SHP77 (cell line): ENCODE data around the gene TMEM209.
"Not testable (repeated sequence)": the region's sequence is repeated elsewhere in the genome, so short reads cannot be mapped to it uniquely, and the experiment has no call there.

Experiments used
- DNase-seq, 2 experiments: peaks; one replicate each; lab custom pipeline; 2025; lab: John Stamatoyannopoulos, UW

TMEM209 gene

DNA sequence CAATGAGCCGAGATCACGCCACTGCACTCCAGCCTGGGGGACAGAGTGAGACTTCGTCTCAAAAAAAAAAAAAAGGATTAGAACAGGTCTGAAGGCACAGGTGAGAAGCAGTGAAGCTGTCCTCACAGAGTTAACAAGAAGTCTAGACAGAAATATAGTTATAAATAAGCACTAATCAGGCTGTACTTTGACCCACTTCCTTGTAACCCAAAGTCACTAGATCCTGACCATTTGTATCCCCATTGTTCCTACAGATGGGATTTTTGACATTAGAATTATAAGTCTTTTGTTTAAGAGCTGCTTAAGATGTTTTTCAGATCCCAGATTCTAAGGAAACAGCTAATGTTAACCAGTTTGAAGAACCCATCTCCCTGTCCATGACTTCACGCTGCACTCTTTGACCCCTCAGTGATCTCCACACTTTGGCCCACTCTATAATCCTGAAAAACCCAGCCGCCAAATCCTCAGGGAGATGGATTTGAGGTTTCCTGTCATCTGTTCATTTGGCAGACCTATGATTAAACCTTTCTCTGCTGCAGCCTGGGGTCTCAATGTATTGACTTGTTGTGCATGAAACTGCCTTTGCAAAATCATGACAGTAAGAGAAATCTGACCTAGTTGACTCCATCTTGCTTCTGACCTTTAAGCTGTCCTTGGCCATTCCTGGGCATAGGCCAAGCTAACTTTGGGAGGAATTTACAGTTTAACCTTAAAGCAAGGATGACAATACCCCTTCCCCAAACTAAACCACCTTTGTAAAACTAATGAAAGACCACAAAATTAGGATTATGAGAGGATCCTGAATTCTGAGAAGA lies 13.8 kb upstream of the TMEM209 start:
- DNase-seq, result no peak

DNA sequence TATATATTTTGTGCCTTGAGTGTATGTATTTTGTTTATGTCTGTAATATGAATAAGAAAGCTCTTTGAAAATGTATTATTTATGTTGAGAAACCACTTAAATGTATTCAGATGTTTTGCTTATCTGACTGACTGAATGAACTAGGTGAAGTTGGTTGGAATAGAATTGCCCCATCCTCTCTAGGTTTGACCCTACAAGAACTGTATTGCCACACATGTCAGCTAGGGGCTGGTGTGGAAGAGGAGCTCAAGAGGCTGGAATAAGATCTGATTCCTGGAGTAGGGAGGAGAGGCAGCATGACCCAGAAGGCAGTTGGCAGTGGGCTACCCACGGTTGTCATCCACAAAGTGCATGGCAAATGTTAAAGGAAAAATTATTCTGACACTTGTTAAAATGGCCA lies 11.5 kb upstream of the TMEM209 start:
- no peak for DNase-seq

DNA sequence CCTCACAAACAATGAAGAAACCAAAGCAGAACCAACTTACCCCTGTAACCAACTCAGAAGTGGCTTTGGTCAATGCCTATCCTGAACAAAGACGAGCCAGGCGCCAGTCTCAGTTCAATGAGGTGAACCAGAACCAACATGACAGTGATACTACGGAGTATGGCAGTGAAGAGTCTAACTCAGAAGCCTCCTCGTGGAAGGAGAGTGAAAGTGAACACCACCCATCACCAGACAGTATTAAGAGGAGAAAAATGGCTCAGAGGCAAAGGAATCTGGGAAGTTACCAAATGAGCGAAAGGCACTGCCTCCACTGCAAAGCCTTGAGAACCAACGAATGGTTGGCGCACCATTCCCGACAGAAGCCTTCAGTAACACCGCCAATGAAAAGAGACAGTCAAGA lies 10.8 kb upstream of the TMEM209 start:
- no peak for DNase-seq

DNA sequence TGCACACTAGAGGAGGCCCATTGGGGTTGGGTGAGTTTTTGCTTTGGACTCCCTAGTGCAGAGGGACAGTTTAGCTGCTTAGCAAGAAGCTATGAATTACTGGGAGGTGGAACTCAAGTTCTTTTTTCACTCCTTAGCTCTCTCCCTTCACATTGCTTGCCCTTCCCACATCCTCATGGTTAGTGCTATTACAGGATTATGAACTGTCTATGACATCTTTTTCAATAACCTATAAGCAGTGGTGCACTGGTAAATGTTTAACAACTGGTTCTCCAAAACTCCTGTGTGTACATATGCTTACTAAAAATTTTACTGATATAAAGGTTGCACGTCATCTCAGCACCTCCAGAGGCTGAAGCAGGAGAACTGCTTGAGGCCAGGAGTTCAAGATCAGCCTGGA lies 8.6 kb upstream of the TMEM209 start:
- no peak for DNase-seq

DNA sequence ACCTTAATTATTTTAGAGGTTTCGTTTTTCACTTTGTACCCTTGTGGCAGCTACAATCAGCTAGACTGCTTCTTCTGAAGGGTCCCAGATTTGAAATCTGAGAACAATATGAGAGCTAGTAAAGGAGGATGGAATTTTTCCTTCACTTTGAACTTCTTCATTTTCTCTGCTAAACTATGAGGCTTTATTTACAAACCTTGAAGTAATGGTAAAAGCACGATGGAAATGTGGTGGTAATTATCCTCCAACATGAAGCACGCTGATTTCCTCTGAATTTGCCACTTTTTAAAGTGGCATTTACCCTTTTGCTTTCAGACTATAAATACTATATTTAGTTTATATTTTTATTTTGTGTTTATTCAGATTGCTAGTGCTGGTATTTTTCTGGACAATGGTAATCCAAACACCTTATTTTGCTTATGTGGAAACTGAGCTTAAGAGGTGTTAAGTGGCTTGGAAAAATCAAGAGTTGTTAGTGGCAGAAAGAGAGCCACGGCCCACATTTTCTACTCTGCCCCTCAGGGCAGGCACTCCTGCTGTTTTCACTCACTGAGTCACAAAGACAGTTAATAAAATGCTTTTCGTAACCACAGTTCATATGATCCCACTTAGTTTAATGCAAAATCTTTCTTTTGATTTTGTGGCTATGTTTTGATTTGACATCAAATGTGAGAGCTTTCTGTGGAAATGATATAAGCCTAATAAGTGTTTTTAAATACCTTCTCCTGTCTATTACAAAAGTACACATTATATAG lies 5.2 kb upstream of the TMEM209 start:
- DNase-seq, result no peak

DNA sequence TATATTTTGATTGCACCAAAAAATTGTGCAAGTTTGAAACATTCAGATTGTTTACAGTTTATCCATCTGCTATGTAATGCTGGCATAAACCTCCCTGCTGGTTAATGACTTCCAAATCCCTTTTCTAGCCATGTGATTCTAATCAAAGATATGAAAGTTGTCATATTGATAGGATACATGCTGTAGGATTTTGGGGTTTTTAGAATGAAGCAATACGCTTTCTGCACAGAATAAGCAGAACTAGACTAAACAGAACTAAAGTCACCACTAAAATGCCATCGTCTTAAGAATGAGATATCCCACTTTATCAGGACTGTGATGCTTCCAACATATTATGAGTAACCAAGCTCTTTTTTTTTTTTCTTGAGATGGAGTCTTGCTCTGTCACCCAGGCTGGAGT lies 3.3 kb upstream of the TMEM209 start:
- no peak for DNase-seq

DNA sequence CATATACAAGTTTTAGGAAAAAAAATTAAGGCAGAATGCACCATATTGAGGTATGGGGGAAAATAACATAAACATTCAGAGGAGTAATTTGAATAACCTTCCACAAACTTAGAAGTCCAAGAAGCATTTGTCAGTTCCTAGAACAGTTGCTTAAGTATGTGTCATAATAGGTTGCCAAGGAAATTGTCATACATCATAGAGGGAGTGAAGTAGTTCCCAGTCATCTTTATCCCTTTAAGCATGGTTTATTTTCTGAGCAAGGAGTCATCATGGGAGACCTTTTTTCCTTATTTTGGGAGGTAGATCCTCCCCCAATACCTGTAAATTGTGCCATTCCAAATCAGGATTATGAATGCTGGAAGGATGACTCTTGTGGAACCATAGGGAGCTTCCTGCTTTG lies 2.4 kb upstream of the TMEM209 start, which contains the start of gene SSMEM1:
Gene SSMEM1 (plus strand): TSS at position 219 of the 400 bp plus-strand sequence. CDS start 51 bp downstream, at position 270.
- no peak for DNase-seq

DNA sequence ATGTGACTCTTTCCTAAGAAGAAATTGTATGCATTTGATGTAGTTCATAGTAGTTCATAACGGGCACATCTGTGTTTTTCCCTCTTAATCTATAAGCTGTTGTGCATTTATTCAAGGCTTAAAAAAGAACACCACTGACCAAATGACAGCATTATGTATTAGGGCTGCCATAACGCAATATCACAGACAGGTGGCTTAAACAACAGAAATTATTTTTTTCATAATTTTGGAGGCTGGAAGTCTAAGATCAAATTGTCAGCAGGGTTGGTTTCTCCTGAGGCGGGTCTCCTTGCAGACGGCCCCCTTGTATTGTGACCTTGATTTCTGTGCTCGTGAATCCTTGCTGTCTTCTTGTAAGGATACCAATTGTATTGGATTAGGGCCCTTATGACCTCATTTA lies 1.8 kb upstream of the TMEM209 start:
- DNase-seq, result no peak

DNA sequence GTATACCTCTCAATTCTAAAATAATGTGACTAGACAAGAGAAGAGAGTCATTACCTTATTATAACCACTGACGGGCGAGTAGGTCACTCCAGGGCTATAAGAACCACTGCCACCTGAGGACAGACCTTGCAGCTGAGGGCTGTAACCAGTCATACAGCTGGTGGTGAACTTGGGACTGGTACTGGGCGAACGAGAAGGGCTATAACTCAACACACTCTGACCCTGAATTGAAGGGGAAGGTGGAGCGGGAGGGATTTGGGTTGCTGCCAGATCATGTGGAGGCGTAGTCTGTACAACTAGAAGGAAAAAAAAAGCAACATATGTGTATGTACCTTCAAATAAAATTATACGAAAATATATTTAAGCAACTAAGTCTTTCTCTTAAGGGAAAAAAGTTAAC lies 3.4 kb downstream of the TMEM209 start:
- DNase-seq, result no peak

DNA sequence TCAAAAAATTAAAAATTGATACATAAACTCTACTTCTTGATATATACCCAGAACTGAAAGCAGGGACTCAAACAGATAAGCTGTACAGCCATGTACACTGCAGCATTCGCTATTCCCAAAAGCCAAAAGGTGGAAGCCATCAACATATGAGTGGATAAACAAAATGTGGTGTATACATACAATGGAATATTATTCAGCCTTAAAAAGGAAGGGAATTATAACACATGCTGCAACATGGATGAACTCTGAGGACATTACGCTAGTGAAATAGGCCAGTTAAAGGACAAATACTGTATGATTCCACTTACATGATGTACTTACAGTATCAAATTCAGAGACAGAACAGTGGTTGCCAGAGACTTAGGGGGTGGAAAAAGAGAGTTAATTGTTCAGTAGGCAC lies 8.1 kb downstream of the TMEM209 start:
- DNase-seq, result no peak

DNA sequence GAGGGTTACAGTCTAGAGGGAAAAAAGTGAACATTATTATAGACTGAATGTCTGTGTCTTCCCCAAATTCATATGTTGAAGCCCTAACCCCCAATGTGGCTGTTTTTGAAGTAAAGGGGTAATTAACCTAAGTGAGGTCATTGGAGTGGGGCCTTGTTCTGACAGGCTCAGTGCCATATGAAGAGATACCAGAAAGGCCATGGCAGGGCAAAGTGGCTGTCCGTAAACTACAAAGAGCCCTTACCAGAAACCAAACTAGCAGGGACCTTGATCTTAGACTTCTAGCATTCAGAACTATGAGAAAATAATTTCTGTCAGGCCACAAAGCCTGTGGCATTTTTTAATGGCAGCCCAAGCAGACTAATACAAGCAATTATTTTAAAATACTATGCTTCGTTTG lies 8.7 kb downstream of the TMEM209 start:
- no peak for DNase-seq

DNA sequence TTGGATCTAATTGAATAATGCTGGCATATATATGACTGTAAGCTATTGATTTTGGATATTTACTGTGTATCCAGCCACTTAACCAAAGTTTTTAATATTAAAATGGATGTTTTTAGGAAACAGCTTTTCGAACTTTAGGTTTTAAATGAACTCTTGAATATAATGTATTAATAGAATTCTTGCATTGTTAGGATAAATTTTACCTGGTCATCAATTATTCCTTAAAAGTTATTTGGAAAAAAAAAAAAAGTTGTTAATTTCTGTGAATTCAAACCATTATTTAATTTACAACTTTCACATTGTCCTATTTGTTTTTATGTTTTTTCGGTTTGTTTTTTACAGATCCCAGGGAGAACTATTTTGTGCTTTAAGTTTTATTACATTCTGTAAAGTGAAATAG lies 9.8 kb downstream of the TMEM209 start:
- DNase-seq, result no peak

DNA sequence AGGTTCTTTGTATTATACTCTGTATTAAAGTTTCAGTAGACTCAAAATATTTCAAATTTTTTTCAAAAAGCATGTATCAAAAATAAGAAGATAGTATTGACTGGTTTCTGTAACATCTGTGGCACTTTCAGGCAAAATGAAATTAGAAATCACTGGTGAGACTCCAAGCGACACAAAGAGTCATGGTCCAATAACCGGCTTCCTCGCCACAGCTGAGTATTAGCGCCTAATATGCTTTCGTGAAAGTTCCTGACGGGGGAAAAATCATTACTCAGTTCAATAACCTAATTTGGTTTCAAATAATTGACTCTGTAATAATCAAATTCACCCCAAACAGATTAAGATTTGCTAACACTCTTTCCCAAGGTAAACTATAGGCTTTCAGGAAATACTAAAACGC lies 13.4 kb downstream of the TMEM209 start:
- no peak for DNase-seq

DNA sequence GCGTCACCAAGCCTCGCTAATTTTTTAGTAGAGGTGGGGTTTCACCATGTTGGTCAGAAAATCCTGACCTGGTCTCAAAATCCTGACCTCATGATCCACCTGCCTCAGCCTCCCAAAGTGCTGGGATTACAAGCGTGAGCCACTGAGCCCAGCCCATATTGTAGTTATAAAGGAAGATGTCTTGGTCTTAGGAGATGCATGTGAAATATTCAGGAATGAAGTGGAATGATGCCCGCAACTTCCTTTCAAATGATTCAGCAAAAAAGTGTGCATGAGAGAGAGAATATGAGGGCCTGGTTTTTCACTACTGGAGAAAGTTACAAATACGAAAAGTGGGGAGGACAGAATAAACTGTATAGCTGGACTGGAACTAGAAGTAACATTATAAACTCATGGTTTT lies 15.9 kb downstream of the TMEM209 start:
- DNase-seq, result no peak

DNA sequence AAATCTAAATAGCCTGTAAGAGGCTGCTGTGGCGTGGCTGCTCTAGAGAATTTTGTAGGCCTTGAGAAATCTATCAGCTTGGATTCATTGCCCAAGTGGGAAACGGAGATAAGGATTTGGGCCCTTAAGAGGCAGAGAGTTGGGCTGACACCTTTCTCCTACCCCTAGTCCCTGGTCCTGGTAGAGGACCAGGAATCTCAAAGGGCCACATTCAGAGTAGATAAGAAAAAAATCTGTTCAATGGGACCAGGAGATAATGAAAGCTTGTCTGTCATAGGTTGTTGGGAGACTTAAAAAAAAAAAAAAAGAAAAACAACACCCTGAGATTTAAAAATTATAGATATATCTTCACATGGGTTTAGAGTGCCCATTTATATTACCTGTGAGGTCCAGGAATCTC lies 17.8 kb downstream of the TMEM209 start:
- DNase-seq, result no peak

DNA sequence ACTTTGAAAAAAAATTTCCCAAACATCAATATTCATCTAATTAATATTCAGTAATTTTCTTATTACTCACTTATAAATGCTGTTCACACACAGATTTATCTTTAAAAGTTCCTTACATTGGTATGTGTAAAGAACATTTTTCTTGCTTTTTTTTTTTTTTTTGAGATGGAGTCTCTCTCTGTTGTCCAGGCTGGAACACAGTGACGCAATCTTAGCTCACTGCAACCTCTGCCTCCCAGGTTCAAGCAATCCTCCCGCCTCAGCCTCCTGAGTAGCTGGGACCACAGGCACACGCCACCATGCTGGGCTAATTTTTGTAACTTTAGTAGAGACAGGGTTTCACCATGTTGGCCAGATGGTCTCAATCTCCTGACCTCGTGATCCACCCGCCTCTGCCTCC lies 20.9 kb downstream of the TMEM209 start:
- DNase-seq, result not testable (repeated sequence)

DNA sequence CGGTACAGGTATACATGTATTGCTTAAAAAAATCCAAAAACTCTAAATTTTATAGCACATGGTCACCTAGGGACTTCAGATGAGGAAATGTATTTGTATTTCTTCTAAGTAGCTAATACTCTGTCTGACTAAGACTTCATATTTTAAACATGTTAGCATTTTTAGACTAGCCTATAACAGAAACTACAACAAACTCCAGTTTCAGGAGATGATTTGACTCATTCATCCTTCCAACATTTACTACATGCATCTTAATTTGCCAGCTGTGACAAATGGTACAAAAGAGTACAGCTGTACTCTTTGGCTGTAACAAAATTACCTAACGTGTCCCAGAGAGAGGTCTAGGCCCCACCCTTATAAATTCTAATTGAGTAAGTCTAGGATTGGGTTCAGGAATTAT lies 22.2 kb downstream of the TMEM209 start:
- no peak for DNase-seq

DNA sequence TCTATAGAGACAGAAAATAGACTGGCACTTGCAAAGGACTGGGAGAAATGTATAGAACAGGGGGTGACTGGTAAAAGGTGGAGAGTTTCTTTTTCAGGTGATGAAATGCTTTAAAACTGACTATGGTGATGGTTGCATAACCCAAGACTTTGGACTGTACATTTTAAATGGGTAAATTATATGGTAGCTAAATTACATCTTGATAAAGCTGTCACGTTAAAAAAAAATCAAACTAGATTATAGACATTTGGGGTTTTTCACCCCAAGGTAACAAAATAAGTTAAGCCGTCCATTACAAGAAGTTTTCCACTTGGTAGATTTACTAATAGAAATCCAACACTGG lies 24.0 kb downstream of the TMEM209 start:
- no peak for DNase-seq

DNA sequence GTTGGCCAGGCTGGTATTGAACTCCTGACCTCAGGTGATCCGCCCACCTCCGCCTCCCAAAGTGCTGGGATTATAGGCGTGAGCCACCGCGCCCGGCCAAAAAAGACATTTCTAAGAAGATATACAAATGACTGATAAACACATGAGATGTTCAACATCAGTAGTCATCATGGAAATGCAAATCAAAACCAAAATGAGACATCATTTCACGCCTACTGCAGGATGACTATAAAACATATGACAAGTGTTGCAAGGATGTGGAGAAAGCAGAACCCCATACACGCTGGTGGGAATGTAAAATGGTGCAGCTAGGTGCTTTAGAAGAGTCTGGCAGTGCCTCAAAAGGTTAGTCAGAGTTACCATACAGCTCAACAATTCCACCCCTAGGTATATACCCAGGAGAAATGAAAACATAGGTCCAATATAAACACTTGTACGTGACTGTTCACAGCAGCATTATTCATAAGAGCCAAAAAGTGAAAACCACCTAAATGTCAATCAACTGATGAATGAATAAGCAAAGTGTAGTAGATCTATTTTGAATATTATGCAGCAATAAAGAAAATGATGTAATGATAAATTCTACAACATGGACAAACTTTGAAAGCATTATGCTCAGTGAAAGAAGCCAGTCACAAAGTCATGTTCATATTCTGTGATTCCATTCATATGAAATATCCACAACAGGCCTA lies 24.5 kb downstream of the TMEM209 start:
- DNase-seq, result no peak

DNA sequence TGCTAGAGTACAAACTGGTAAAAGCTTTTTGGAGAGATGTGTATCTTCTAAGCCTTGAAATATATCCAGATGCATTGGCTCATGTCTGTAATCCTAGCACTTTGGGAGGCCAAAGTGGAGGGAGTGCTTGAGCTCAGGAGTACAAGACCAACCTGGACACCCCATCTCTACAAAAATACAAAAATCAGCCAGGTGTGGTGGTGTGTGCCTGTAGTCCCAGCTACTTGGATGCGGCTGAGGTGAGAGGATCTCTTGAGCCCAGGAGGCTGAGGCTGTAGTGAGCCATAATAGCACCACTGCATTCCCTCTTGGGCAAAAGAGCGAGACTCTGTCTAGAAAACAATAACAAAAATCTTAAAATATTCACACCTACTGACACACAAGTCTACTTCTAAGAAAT lies 25.6 kb downstream of the TMEM209 start:
- no peak for DNase-seq

DNA sequence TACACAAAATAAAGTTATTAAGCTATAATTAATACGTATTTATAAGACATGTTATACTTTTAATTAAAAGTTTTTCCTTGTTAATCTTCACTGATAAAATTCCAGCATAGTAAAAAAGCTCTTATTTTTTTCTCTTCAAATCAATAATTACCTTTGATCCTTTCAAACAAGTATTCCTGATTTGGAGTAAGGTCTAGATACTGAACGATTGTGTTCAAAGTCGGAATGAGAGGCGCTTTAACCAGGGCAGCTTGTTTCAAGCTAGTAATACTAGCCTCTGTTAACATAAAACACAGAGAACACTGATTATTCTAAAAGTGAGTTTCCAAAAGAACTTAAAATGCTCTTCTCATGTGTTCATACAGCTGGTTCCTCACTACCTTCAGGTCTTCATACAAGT lies 27.0 kb downstream of the TMEM209 start:
- DNase-seq, result no peak

DNA sequence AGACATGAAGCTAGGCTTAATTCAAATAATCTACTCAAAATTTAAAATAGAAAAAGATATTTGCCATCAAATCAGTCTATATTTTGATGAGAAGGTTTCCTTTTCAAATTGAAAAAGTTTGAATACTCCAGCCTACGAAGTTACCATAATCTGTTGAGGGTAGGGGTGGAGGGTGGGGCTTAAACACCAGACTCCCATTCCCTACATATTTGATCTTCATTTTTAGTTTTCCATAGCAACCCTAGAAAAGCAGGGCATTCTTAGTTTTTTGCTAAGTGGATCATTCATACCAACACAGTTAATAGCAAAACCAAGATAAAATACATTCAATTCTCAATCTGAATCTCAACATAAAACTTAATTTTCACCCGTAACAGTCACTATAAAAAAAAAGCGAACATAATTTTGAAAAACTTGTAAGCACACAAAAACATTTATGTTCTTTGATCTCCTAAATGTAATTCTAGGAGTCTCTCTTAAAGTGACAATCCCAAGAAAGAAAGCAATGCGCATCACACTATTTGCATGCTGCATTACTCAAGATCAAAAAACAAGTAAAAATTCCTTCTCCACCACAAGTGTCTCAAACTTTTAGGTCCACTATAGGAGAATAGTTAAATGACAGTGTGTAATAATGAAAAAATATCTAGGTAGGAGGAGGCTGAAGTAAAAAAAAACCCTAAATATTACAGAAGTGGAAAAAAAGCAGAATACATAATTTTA lies 30.8 kb downstream of the TMEM209 start:
- no peak for DNase-seq
